Keratinocyte (primary cell): ENCODE measurements around the gene UQCC2. TPM values are rescaled to one million over a fixed set of nuclear protein-coding genes. Genes with fewer than 3 reads are reported as not detected.

Source experiments
- DNase-seq: peaks from one replicate; pipeline ENCODE4 v3.0.0-alpha.2; 2011; ENCODE audit warnings: low read depth, missing footprints, low spot score
- FAIRE-seq: peaks from 2 replicates; lab custom pipeline; 2011; peaks lifted over from hg19 to GRCh38; lab: Jason Lieb, UNC
- H2AFZ ChIP-seq: 2 replicates; pipeline ENCODE4 v1.6.0; 2012; ENCODE audit warnings: low read length, control low read depth, inconsistent platforms; ENCODE audit not compliant: control insufficient read depth
- H3K27ac ChIP-seq: 2 replicates; pipeline ENCODE4 v1.5.1; 2011; ENCODE audit warnings: low read length; ENCODE audit not compliant: control insufficient read depth, insufficient read depth
- H3K27me3 ChIP-seq: 3 replicates; pipeline ENCODE4 v1.6.0; 2011; ENCODE audit warnings: low read length; ENCODE audit not compliant: control insufficient read depth, insufficient read depth; ENCODE audit errors: extremely low read depth
- H3K36me3 ChIP-seq, 2 experiments: 2 replicates in 1 of 2; 3 replicates in 1 of 2; pipeline ENCODE4 v1.5.1; 2011; ENCODE audit warnings: low read length in 2 of 2, mild to moderate bottlenecking in 1 of 2; ENCODE audit not compliant: control insufficient read depth in 2 of 2, insufficient read depth in 2 of 2; ENCODE audit errors: extremely low read depth in 1 of 2
- H3K4me1 ChIP-seq: 3 replicates; pipeline ENCODE4 v1.5.1; 2011; ENCODE audit warnings: low read length; ENCODE audit not compliant: control insufficient read depth, insufficient read depth; ENCODE audit errors: extremely low read depth
- H3K4me2 ChIP-seq: 3 replicates; pipeline ENCODE4 v1.6.0; 2011; ENCODE audit warnings: low read depth, low read length; ENCODE audit not compliant: control insufficient read depth, insufficient read depth; ENCODE audit errors: extremely low read depth
- H3K4me3 ChIP-seq, 3 experiments: fragments of 200-600 bp in 1 of 3; sonication (generic) in 1 of 3; 2 replicates in 2 of 3; 3 replicates in 1 of 3; pipeline ENCODE4 v1.5.1; 2011 to 2016; ENCODE audit warnings: low read length in 3 of 3, mild to moderate bottlenecking in 3 of 3, control low read depth in 2 of 3, inconsistent platforms in 1 of 3, low read depth in 1 of 3, mixed read lengths in 1 of 3, mixed run types in 1 of 3, moderate library complexity in 1 of 3; ENCODE audit not compliant: control insufficient read depth in 2 of 3, insufficient read depth in 2 of 3; ENCODE audit errors: extremely low read depth in 1 of 3
- H3K79me2 ChIP-seq: 2 replicates; pipeline ENCODE4 v1.6.0; 2012; ENCODE audit warnings: low read length; ENCODE audit not compliant: control insufficient read depth, insufficient read depth
- H3K9ac ChIP-seq: 3 replicates; pipeline ENCODE4 v1.6.0; 2011; ENCODE audit warnings: low read length; ENCODE audit not compliant: control insufficient read depth, insufficient read depth; ENCODE audit errors: extremely low read depth
- H3K9me1 ChIP-seq: 3 replicates; pipeline ENCODE4 v1.6.0; 2011; ENCODE audit warnings: low read length; ENCODE audit not compliant: control insufficient read depth, insufficient read depth; ENCODE audit errors: extremely low read depth
- H3K9me3 ChIP-seq: 2 replicates; pipeline ENCODE4 v1.5.1; 2012; ENCODE audit warnings: low read depth, low read length; ENCODE audit not compliant: control insufficient read depth
- H4K20me1 ChIP-seq: 3 replicates; pipeline ENCODE4 v1.6.0; 2011; ENCODE audit warnings: low read length; ENCODE audit not compliant: control insufficient read depth, insufficient read depth; ENCODE audit errors: extremely low read depth
- EZH2 ChIP-seq: IDR thresholded peaks from one replicate; pipeline ENCODE4 v1.6.1; 2012; ENCODE audit warnings: inconsistent platforms, mild to moderate bottlenecking, low read length, moderate library complexity
- dilution Hi-C: fragments of 300-500 bp; cut with MboI; formaldehyde crosslinking; loops from one replicate; pipeline ENCODE4 v1.7.0; 2020; ENCODE audit warnings: low sequenced_read_pairs; ENCODE audit not compliant: extremely low pct_ligation_motif_present
- polyA plus RNA-seq, 5 experiments: library from polyadenylated mRNA; depleted of rRNA in 3 of 5; stranded (reverse) in 3 of 5; stranded (forward) in 1 of 5; unstranded in 1 of 5; fragments of >200 nt; gene quantifications; 1 replicate in 1 of 5; 2 replicates in 3 of 5; 3 replicates in 1 of 5; pipeline versions ENCODE4 v1.2.1 to v1.2.3, GENCODE V29; 2011 to 2012; ENCODE audit warnings: missing spikeins in 2 of 5, low read depth in 1 of 5, low replicate concordance in 1 of 5
- TF ChIP-seq, protein P1 (sequence below), 3 experiments: IDR thresholded peaks in 1 of 3; conservative IDR thresholded peaks in 1 of 3; optimal IDR thresholded peaks in 1 of 3; 2 replicates in 2 of 3; 3 replicates in 1 of 3; pipeline versions ENCODE3 to v1.5.1; 2011; ENCODE audit warnings: low read length in 3 of 3, mild to moderate bottlenecking in 3 of 3, moderate library complexity in 2 of 3, control low read depth in 1 of 3, inconsistent platforms in 1 of 3; ENCODE audit not compliant: insufficient read depth in 2 of 3; ENCODE audit errors: extremely low read depth in 1 of 3

The UQCC2 gene
- polyA plus RNA-seq, 1 donor (not counting 4 experiments of a cell fraction or from before 2014, with no cell fraction given), result 76.7 TPM

DNA sequence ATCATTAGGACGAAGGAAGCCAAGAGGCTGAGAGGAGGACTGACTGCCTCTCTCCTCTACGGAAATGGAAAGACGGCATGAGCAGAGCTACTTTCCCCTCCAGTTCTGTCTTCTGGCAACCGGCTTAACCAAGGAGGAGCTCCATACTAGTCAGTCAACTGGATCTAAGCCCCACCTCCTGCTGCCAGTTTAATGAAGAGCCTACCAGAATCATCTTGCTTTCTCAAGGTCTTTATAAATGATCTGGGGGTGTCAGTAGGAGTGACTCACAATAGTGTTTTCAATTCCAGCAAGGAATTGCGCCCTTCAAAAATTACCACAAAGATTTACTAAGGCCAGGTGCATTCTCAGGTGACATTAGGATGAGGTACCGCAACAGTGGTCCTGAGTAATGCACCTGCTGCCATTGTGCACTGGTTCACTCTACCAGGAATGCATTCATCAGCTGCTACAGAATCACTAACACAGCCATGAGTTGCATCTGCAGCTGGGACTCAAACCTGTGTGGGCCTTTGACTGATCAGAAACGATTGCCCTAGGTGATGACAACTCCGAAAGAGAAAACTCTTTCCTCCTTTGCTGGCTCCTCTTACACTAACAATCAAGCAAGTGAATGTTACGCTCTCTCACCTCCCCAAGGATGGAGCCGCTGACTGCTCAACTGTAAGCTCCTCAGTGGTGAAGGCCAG, 2.8 kb downstream of the UQCC2 start:
- Histone ChIP-seq H3K79me2 (peaks cover 16% of the 10 kb centered on the region), H3K9ac (no peak overlapping the region), H3K9me1 (peaks cover 2% of the 10 kb centered on the region), H3K27ac (no peak overlapping the region), H3K27me3 (no peaks in the 10 kb centered on the region), H3K4me3 (no peak overlapping the region), H3K4me1 (peaks cover 34% of the 10 kb centered on the region), H2AFZ (no peak overlapping the region), H4K20me1 (no peaks in the 10 kb centered on the region), H3K9me3 (no peaks in the 10 kb centered on the region), H3K4me2 (no peak overlapping the region), H3K36me3 (peaks cover 11 to 42% of the 10 kb centered on the region in 2 experiments)
- FAIRE-seq (no peak), DNase-seq (no peak)
- dilution Hi-C loops, result no loop called here
- TF ChIP-seq EZH2, result no peak

DNA sequence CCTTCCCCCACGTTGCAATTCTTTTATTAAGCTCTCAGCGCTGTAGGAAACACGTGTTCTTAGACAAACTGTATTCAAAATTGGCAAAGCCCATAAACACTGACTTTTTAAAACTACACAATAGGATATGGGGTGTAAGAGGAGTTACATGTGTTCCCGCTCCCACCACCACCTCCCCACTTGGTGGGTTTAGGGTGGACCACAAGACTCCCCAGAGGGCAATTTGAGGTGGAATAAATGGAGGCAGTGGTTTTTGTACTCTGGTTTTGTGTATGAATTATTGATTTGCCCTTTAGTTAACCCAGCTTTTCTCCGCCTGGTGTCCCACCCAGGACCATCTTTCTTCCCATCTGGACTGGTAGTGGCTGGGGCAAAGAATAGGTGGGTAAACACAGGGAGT, 3.7 kb downstream of the UQCC2 start:
- DNase-seq, result no peak
- FAIRE-seq, result no peak
- Histone ChIP-seq H3K9me3 (no peaks in the 10 kb centered on the region), H2AFZ (no peak overlapping the region), H3K9ac (no peak overlapping the region), H3K27me3 (no peaks in the 10 kb centered on the region), H3K4me2 (no peak overlapping the region), H4K20me1 (no peaks in the 10 kb centered on the region), H3K79me2 (peaks cover 16% of the 10 kb centered on the region), H3K4me3 (no peak overlapping the region), H3K27ac (no peak overlapping the region), H3K36me3 (peaks cover 11 to 42% of the 10 kb centered on the region in 2 experiments), H3K4me1 (peaks cover 34% of the 10 kb centered on the region), H3K9me1 (peaks cover 2% of the 10 kb centered on the region)
- dilution Hi-C loops, result no loop called here
- TF ChIP-seq, protein P1, sequence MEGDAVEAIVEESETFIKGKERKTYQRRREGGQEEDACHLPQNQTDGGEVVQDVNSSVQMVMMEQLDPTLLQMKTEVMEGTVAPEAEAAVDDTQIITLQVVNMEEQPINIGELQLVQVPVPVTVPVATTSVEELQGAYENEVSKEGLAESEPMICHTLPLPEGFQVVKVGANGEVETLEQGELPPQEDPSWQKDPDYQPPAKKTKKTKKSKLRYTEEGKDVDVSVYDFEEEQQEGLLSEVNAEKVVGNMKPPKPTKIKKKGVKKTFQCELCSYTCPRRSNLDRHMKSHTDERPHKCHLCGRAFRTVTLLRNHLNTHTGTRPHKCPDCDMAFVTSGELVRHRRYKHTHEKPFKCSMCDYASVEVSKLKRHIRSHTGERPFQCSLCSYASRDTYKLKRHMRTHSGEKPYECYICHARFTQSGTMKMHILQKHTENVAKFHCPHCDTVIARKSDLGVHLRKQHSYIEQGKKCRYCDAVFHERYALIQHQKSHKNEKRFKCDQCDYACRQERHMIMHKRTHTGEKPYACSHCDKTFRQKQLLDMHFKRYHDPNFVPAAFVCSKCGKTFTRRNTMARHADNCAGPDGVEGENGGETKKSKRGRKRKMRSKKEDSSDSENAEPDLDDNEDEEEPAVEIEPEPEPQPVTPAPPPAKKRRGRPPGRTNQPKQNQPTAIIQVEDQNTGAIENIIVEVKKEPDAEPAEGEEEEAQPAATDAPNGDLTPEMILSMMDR (optimal IDR thresholded peaks at IDR 0.05 in 1 of 3, IDR thresholded peaks at IDR 0.05 in 1 of 3, conservative IDR thresholded peaks at IDR 0.05 in 1 of 3; ENCODE audit: extremely low read depth in 1 of 3, insufficient read depth in 2 of 3, low read length in 3 of 3), result no peak
- no peak for TF ChIP-seq EZH2
